Keratinocyte (primary cell): ENCODE results near the gene OXSR1. TPM values are rescaled to one million over a fixed set of nuclear protein-coding genes. Genes with fewer than 3 reads are reported as not detected.

Experiments
- DNase-seq: peaks from one replicate; pipeline ENCODE4 v3.0.0-alpha.2; 2011; ENCODE audit warnings: low read depth, missing footprints, low spot score
- FAIRE-seq: peaks from 2 replicates; lab custom pipeline; 2011; peaks lifted over from hg19 to GRCh38; lab: Jason Lieb, UNC
- H2AFZ ChIP-seq: 2 replicates; pipeline ENCODE4 v1.6.0; 2012; ENCODE audit warnings: low read length, control low read depth, inconsistent platforms; ENCODE audit not compliant: control insufficient read depth
- H3K27ac ChIP-seq: 2 replicates; pipeline ENCODE4 v1.5.1; 2011; ENCODE audit warnings: low read length; ENCODE audit not compliant: control insufficient read depth, insufficient read depth
- H3K27me3 ChIP-seq: 3 replicates; pipeline ENCODE4 v1.6.0; 2011; ENCODE audit warnings: low read length; ENCODE audit not compliant: control insufficient read depth, insufficient read depth; ENCODE audit errors: extremely low read depth
- H3K36me3 ChIP-seq, 2 experiments: 2 replicates in 1 of 2; 3 replicates in 1 of 2; pipeline ENCODE4 v1.5.1; 2011; ENCODE audit warnings: low read length in 2 of 2, mild to moderate bottlenecking in 1 of 2; ENCODE audit not compliant: control insufficient read depth in 2 of 2, insufficient read depth in 2 of 2; ENCODE audit errors: extremely low read depth in 1 of 2
- H3K4me1 ChIP-seq: 3 replicates; pipeline ENCODE4 v1.5.1; 2011; ENCODE audit warnings: low read length; ENCODE audit not compliant: control insufficient read depth, insufficient read depth; ENCODE audit errors: extremely low read depth
- H3K4me2 ChIP-seq: 3 replicates; pipeline ENCODE4 v1.6.0; 2011; ENCODE audit warnings: low read depth, low read length; ENCODE audit not compliant: control insufficient read depth, insufficient read depth; ENCODE audit errors: extremely low read depth
- H3K4me3 ChIP-seq, 3 experiments: fragments of 200-600 bp in 1 of 3; sonication (generic) in 1 of 3; 2 replicates in 2 of 3; 3 replicates in 1 of 3; pipeline ENCODE4 v1.5.1; 2011 to 2016; ENCODE audit warnings: low read length in 3 of 3, mild to moderate bottlenecking in 3 of 3, control low read depth in 2 of 3, inconsistent platforms in 1 of 3, low read depth in 1 of 3, mixed read lengths in 1 of 3, mixed run types in 1 of 3, moderate library complexity in 1 of 3; ENCODE audit not compliant: control insufficient read depth in 2 of 3, insufficient read depth in 2 of 3; ENCODE audit errors: extremely low read depth in 1 of 3
- H3K79me2 ChIP-seq: 2 replicates; pipeline ENCODE4 v1.6.0; 2012; ENCODE audit warnings: low read length; ENCODE audit not compliant: control insufficient read depth, insufficient read depth
- H3K9ac ChIP-seq: 3 replicates; pipeline ENCODE4 v1.6.0; 2011; ENCODE audit warnings: low read length; ENCODE audit not compliant: control insufficient read depth, insufficient read depth; ENCODE audit errors: extremely low read depth
- H3K9me1 ChIP-seq: 3 replicates; pipeline ENCODE4 v1.6.0; 2011; ENCODE audit warnings: low read length; ENCODE audit not compliant: control insufficient read depth, insufficient read depth; ENCODE audit errors: extremely low read depth
- H3K9me3 ChIP-seq: 2 replicates; pipeline ENCODE4 v1.5.1; 2012; ENCODE audit warnings: low read depth, low read length; ENCODE audit not compliant: control insufficient read depth
- H4K20me1 ChIP-seq: 3 replicates; pipeline ENCODE4 v1.6.0; 2011; ENCODE audit warnings: low read length; ENCODE audit not compliant: control insufficient read depth, insufficient read depth; ENCODE audit errors: extremely low read depth
- CTCF ChIP-seq, 3 experiments: IDR thresholded peaks in 1 of 3; conservative IDR thresholded peaks in 1 of 3; optimal IDR thresholded peaks in 1 of 3; 2 replicates in 2 of 3; 3 replicates in 1 of 3; pipeline versions ENCODE3 to v1.5.1; 2011; ENCODE audit warnings: low read length in 3 of 3, mild to moderate bottlenecking in 3 of 3, moderate library complexity in 2 of 3, control low read depth in 1 of 3, inconsistent platforms in 1 of 3; ENCODE audit not compliant: insufficient read depth in 2 of 3; ENCODE audit errors: extremely low read depth in 1 of 3
- EZH2 ChIP-seq: IDR thresholded peaks from one replicate; pipeline ENCODE4 v1.6.1; 2012; ENCODE audit warnings: inconsistent platforms, mild to moderate bottlenecking, low read length, moderate library complexity
- dilution Hi-C: fragments of 300-500 bp; cut with MboI; formaldehyde crosslinking; loops from one replicate; pipeline ENCODE4 v1.7.0; 2020; ENCODE audit warnings: low sequenced_read_pairs; ENCODE audit not compliant: extremely low pct_ligation_motif_present
- polyA plus RNA-seq, 5 experiments: library from polyadenylated mRNA; depleted of rRNA in 3 of 5; stranded (reverse) in 3 of 5; stranded (forward) in 1 of 5; unstranded in 1 of 5; fragments of >200 nt; gene quantifications; 1 replicate in 1 of 5; 2 replicates in 3 of 5; 3 replicates in 1 of 5; pipeline versions ENCODE4 v1.2.1 to v1.2.3, GENCODE V29; 2011 to 2012; ENCODE audit warnings: missing spikeins in 2 of 5, low read depth in 1 of 5, low replicate concordance in 1 of 5

Gene OXSR1
- polyA plus RNA-seq, 1 donor (not counting 4 experiments of a cell fraction or from before 2014, with no cell fraction given), result 77.0 TPM

DNA sequence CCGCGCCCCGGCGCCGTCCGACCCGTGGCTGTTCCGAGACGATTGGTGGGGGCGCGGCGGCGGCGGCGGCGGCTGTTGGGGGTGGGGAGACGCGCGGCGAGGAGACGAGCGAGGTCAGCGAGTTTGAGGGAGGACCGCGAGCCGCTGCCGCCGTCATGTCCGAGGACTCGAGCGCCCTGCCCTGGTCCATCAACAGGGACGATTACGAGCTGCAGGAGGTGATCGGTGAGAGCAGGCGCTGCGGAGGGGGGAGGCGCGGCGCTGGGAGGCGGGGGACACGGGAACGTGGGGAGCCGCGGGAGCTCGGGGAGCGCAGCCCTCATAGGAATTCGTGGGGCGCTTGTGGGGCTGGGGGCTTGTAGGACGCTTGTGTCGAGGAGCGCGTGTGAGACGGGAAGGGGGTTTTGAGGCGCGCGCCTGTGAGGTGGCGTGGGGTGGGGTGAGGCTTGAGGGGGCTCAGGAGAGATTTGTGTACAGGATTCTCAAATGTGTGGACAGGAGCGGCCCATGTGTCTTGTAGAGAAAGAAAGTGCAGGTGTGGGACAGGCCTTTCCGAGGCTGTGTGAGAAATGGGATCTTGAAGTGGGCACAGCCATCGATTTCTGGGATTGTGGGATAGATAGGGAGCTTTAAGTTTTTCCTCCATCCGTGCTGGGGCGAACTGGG, 518 bp downstream of the OXSR1 start:
- H2AFZ ChIP-seq, result no peak overlapping the region
- no peak for DNase-seq
- peaks cover 29% of the 10 kb centered on the region for H3K4me1 ChIP-seq
- peak overlapping the region; percentile 99 for H3K27ac ChIP-seq
- peak overlapping the region; percentile 86 to 89 (median 89) for H3K4me3 ChIP-seq
- H4K20me1 ChIP-seq, result no peaks in the 10 kb centered on the region
- H3K27me3 ChIP-seq, result no peaks in the 10 kb centered on the region
- peak overlapping the region; percentile 95 for H3K4me2 ChIP-seq
- no peak for FAIRE-seq
- H3K9ac ChIP-seq, result peak overlapping the region; percentile 88
- no peaks in the 10 kb centered on the region for H3K9me3 ChIP-seq
- H3K9me1 ChIP-seq, result no peaks in the 10 kb centered on the region
- TF ChIP-seq CTCF (optimal IDR thresholded peaks at IDR 0.05 in 1 of 3, IDR thresholded peaks at IDR 0.05 in 1 of 3, conservative IDR thresholded peaks at IDR 0.05 in 1 of 3; ENCODE audit: extremely low read depth in 1 of 3, insufficient read depth in 2 of 3, low read length in 3 of 3), result no peak
- no peak for TF ChIP-seq EZH2
- dilution Hi-C loops, result no loop called here
- peaks cover 48% of the 10 kb centered on the region for H3K79me2 ChIP-seq
- H3K36me3 ChIP-seq, result no peaks in the 10 kb centered on the region

GRCh38 chr3:38167591-38167990, 2.3 kb downstream of the OXSR1 start:
- H3K4me3 ChIP-seq, result peak overlapping the region; percentile 86 to 89 (median 89)
- H3K36me3 ChIP-seq, result no peaks in the 10 kb centered on the region
- peak overlapping the region; percentile 88 for H3K9ac ChIP-seq
- DNase-seq (no peak), FAIRE-seq (no peak)
- no peak overlapping the region for H2AFZ ChIP-seq
- H3K27ac ChIP-seq, result peak overlapping the region; percentile 99
- H3K27me3 ChIP-seq, result no peaks in the 10 kb centered on the region
- peaks cover 65% of the 10 kb centered on the region for H3K79me2 ChIP-seq
- H3K4me2 ChIP-seq, result peak overlapping the region; percentile 95
- dilution Hi-C loops, result no loop called here
- no peaks in the 10 kb centered on the region for H3K9me3 ChIP-seq
- TF ChIP-seq EZH2 (no peak), CTCF (optimal IDR thresholded peaks at IDR 0.05 in 1 of 3, IDR thresholded peaks at IDR 0.05 in 1 of 3, conservative IDR thresholded peaks at IDR 0.05 in 1 of 3; ENCODE audit: extremely low read depth in 1 of 3, insufficient read depth in 2 of 3, low read length in 3 of 3) (no peak)
- peaks cover 39% of the 10 kb centered on the region for H3K4me1 ChIP-seq
- no peaks in the 10 kb centered on the region for H3K9me1 ChIP-seq
- H4K20me1 ChIP-seq, result no peaks in the 10 kb centered on the region
